ENCODE measurements around the gene ARMC6. TPM values are rescaled to one million over a fixed set of nuclear protein-coding genes. Genes with fewer than 3 reads are reported as not detected.

ARMC6 gene
- total and polyA plus RNA-seq, 2 of the 13 experiments (the other 11 are each of a cell fraction or from before 2014, with no cell fraction given): 16.2 to 36.8 TPM

DNA sequence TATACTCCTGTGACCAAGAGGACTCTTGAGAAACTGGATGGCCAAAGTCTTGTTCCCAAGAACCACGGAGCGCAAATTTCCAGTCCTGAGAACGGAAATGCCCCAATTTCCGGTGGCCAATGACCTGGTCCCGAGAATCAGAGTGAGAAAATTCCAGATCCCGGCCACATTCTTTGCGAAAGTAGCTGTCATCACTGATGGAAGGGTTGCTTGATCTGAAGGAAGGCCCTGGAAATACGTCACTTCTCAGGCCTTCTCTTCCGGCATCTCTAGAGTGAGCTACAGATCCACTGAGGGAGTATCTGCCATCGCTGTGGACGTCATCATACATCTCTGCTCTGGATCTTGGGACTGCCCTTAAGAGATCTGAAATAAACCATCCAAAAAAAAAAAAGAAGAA is 7.5 kb upstream of the ARMC6 start (continued):
- TF ChIP-seq, protein P1, sequence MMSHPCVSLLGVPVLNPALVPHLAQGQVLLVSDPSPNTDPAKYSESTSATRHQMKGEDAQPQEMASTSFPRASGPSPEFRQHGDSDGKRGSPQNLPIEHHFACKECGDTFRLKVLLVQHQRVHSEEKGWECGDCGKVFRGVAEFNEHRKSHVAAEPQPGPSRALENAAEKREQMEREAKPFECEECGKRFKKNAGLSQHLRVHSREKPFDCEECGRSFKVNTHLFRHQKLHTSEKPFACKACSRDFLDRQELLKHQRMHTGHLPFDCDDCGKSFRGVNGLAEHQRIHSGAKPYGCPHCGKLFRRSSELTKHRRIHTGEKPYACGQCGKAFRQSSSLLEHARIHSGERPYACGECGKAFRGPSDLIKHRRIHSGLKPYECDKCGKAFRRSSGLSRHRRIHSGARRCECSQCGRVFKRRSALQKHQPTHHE (CRISPR knock-in tag; IDR thresholded peaks at IDR 0.05; ENCODE audit: borderline replicate concordance): no peak
- TF ChIP-seq, protein P2, sequence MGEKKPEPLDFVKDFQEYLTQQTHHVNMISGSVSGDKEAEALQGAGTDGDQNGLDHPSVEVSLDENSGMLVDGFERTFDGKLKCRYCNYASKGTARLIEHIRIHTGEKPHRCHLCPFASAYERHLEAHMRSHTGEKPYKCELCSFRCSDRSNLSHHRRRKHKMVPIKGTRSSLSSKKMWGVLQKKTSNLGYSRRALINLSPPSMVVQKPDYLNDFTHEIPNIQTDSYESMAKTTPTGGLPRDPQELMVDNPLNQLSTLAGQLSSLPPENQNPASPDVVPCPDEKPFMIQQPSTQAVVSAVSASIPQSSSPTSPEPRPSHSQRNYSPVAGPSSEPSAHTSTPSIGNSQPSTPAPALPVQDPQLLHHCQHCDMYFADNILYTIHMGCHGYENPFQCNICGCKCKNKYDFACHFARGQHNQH (CRISPR knock-in tag; IDR thresholded peaks at IDR 0.05): no peak
- TF ChIP-seq, protein P3, sequence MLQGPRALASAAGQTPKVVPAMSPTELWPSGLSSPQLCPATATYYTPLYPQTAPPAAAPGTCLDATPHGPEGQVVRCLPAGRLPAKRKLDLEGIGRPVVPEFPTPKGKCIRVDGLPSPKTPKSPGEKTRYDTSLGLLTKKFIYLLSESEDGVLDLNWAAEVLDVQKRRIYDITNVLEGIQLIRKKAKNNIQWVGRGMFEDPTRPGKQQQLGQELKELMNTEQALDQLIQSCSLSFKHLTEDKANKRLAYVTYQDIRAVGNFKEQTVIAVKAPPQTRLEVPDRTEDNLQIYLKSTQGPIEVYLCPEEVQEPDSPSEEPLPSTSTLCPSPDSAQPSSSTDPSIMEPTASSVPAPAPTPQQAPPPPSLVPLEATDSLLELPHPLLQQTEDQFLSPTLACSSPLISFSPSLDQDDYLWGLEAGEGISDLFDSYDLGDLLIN (CRISPR knock-in tag; IDR thresholded peaks at IDR 0.05; ENCODE audit: borderline replicate concordance): no peak
- TF ChIP-seq ZNF761 (CRISPR knock-in tag; conservative IDR thresholded peaks at IDR 0.05): no peak
- no peak for TF ChIP-seq NR2F1 (CRISPR knock-in tag; IDR thresholded peaks at IDR 0.05)

DNA sequence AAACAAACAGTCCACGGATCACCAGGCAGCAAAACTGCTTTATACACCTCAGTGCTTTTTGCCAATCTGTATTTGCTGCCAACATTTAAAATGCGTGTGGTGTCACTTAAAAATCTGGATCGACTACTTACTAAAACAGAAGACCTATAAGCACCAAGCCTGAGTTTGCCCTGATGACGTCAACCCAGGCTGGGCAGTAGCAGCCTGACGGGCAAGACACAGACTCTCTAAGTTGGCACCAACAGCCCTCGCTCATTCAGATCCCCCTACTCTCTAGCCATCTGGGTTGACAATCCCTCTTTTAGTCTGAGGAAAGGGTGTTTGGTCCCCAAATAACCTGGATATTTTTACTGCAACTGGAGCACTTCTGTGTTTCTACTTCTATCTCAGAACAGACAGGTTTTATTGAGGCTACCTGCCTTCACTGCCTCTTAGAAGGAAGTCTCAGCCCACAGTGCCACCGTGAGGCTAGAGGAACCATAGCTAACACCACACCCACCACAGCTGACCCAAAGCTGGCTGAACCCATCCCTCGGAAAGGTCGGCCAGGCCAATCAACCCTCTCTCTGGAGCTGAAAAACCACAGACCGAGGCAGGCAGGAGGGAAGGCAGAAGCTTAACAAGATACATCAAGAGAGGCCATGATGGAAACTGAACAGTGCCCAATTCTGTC is 7.0 kb upstream of the ARMC6 start:
- no peak overlapping the region for H3K4me2 ChIP-seq (ENCODE audit: low read depth, low read length)
- peak; percentile 24 for DNase-seq (ENCODE audit: low spot score)
- peak; percentile 78 for ATAC-seq
- in situ Hi-C loops (cut with HindIII; ENCODE audit: extremely low pct_ligation_motif_present, low pct_unique_long_range_greater_than_20kb): no loop called here
- peaks cover 21 to 73% of the 10 kb centered on the region in 2 experiments for H3K36me3 ChIP-seq (replicated peaks in 1 of 2; ENCODE audit: control insufficient read depth in 1 of 2, insufficient read depth in 2 of 2, low read length in 2 of 2)
- ChIA-PET POLR2A (no interaction called here), CTCF (ENCODE audit: low intra/inter-chr PET ratio, low total read pairs) (no interaction called here)
- BruUV-seq (replicated peaks): no TSS peak
- H3K9ac ChIP-seq (ENCODE audit: insufficient read depth, low read depth, low read length): no peak overlapping the region
- no peaks in the 10 kb centered on the region for H3K27me3 ChIP-seq (ENCODE audit: control insufficient read depth in 1 of 2, insufficient read depth in 2 of 2, low read length in 2 of 2)
- H2AFZ ChIP-seq (ENCODE audit: low read length): no peak overlapping the region
- peak; percentile 18 for FAIRE-seq
- H4K20me1 ChIP-seq (ENCODE audit: insufficient read depth, low read length): peaks cover 9% of the 10 kb centered on the region; the same call in 1 of the 2 replicates
- H3K79me2 ChIP-seq (ENCODE audit: insufficient read depth, low read length): peaks cover 18% of the 10 kb centered on the region
- 77% methylated on average over 10 of the region's 10 CpGs for WGBS (ENCODE audit: low lambda C conversion rate)
- peaks cover 54% of the 10 kb centered on the region for H3K4me1 ChIP-seq (ENCODE audit: insufficient read depth, low read length)
- H3K27ac ChIP-seq (ENCODE audit: extremely low read length, insufficient read depth, low read length): no peak overlapping the region
- no peaks in the 10 kb centered on the region for H3K9me3 ChIP-seq (ENCODE audit: low read length)
- no peak overlapping the region for H3K4me3 ChIP-seq (replicated peaks in 1 of 3; ENCODE audit: insufficient read depth in 1 of 3, low read depth in 2 of 3, low read length in 3 of 3)
- intact Hi-C loops (cut with micrococcal nuclease; ENCODE audit: unreplicated experiment): no loop called here
- TF ChIP-seq, protein P4, sequence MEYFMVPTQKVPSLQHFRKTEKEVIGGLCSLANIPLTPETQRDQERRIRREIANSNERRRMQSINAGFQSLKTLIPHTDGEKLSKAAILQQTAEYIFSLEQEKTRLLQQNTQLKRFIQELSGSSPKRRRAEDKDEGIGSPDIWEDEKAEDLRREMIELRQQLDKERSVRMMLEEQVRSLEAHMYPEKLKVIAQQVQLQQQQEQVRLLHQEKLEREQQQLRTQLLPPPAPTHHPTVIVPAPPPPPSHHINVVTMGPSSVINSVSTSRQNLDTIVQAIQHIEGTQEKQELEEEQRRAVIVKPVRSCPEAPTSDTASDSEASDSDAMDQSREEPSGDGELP (IDR thresholded peaks at IDR 0.05; ENCODE audit: borderline replicate concordance, low read depth): peak; percentile 30; the same call in 1 of the 2 replicates
- TF ChIP-seq CBFB (CRISPR knock-in tag; IDR thresholded peaks at IDR 0.05) (no peak), RBAK (CRISPR knock-in tag; IDR thresholded peaks at IDR 0.05) (no peak), MED8 (CRISPR knock-in tag; IDR thresholded peaks at IDR 0.05; ENCODE audit: insufficient replicate concordance) (peak; percentile 28), ISL2 (CRISPR knock-in tag; IDR thresholded peaks at IDR 0.05) (no peak), NFKBIZ (CRISPR knock-in tag; IDR thresholded peaks at IDR 0.05) (no peak)
- TF ChIP-seq, protein P1 (CRISPR knock-in tag; IDR thresholded peaks at IDR 0.05; ENCODE audit: borderline replicate concordance): no peak
- TF ChIP-seq, protein P5, sequence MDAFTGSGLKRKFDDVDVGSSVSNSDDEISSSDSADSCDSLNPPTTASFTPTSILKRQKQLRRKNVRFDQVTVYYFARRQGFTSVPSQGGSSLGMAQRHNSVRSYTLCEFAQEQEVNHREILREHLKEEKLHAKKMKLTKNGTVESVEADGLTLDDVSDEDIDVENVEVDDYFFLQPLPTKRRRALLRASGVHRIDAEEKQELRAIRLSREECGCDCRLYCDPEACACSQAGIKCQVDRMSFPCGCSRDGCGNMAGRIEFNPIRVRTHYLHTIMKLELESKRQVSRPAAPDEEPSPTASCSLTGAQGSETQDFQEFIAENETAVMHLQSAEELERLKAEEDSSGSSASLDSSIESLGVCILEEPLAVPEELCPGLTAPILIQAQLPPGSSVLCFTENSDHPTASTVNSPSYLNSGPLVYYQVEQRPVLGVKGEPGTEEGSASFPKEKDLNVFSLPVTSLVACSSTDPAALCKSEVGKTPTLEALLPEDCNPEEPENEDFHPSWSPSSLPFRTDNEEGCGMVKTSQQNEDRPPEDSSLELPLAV (CRISPR knock-in tag; conservative IDR thresholded peaks at IDR 0.05; ENCODE audit: low read depth): no peak

Measured in HepG2 (cell line).